Cardiac septum (tissue), 1 donor: ENCODE measurements around the gene CAPN12. TPM values are rescaled to one million over a fixed set of nuclear protein-coding genes. Genes with fewer than 3 reads are reported as not detected.
A peak's percentile ranks its signal among the peaks of the same experiment; 100 is the strongest.
"Not testable (repeated sequence)": the region's sequence is repeated elsewhere in the genome, so short reads cannot be mapped to it uniquely, and the experiment has no call there.

Source experiments
- DNase-seq: peaks from one replicate; pipeline ENCODE4 v3.0.0-alpha.2; 2020; ENCODE audit warnings: low spot score
- intact Hi-C: fragments of 100-400 bp; cut with DNase I; formaldehyde crosslinking; loops from one replicate; pipeline ENCODE4 v1.14.0; 2022
- total RNA-seq: library from RNA; stranded (reverse); fragmentation: NEBNext Ultra II Directional; extraction: Animal tissue kit (Norgen Biotek cat#: 25700); gene quantifications from one replicate; pipeline ENCODE4 v1.2.1, GENCODE V29; 2021
- donor health status: DM: no; HTN: no; CAD: no.

The CAPN12 gene
- total RNA-seq, 1 donor from 2014 or later = 1.7 TPM

DNA sequence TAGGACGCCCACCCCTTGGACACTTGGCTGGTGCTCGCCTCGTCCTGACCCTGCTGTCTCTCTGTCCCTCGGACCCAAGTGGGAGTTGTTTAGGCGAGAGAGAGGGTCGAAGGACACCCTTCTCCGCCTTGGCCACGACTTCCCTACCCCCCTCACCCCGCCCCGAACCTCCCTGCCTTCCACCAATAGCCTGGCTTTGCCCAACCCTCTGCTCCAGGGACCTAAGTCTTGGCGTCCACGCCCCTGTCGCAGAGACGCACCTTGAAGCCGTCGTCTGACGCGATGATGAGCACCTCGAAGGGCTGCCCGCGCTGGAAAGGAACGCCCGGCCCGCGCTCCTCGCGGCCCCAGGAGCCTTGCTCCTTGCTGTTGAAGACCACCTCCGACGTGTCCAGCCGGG, 27.3 kb upstream of the CAPN12 start:
- intact Hi-C loops = not testable (repeated sequence)

DNA sequence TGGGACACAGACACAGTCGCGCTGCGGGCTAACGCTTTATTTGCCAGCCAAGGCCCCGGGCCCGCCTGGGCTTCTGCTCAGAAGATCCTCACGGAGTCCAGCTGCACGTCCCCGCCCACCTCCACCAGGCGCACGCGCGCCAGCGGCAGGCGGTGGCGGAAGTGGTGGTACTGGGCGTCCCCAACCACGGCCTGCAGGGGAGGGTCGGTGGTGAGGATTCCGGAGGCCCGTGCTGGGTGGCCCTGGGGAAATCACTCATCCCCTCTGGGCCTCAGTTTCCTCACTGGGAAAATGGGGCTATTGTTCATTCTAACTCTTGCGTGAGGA, 26.6 kb upstream of the CAPN12 start:
- DNase-seq, intact Hi-C loops: not testable (repeated sequence)

More for the DNA sequence above, 27.3 kb upstream of the CAPN12 start:
- DNase-seq = not testable (repeated sequence)

DNA sequence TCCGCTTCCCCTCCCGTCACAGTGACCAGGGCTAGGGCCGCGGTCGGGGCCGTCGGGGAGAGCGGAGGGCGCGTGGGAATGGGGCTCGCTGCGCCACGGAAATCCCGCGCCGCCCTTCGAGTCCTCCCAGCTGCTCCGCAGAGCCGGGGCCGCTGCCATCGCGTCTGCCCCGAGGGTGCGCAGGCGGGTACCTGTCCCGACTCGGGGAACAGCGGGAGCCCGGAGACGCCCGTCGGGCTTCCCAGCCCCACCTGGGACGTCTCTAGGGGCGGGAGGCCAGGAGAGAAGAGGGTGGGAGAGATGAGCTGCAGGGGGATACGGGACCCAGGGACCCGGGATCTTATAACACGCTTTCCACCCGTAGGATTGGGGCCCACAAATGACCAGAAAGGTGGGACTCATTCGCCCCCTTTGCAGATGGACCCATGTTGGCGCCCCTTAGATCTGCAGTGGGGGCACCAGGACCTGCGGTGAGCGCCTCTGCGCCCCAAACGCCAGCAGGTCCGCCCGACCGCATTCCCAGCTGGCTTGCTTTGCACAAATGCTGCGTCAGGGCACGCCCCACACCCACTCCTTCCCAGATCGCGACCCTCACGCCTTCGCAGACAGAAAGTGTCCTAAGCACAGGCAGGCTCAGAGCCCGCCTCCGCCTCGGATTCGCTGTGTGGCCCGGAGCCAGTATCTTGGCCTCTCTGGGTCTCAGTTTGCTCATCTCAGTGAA, 26.1 kb upstream of the CAPN12 start:
- intact Hi-C loops, DNase-seq: not testable (repeated sequence)

- intact Hi-C loops = no loop called here
- DNase-seq = peak; percentile 95
Measured at GRCh38 chr19:38769635-38770211, 25.4 kb upstream of the CAPN12 start.

GRCh38 chr19:38766276-38767047, 22.2 kb upstream of the CAPN12 start:
- no peak for DNase-seq
- intact Hi-C loops = no loop called here

DNA sequence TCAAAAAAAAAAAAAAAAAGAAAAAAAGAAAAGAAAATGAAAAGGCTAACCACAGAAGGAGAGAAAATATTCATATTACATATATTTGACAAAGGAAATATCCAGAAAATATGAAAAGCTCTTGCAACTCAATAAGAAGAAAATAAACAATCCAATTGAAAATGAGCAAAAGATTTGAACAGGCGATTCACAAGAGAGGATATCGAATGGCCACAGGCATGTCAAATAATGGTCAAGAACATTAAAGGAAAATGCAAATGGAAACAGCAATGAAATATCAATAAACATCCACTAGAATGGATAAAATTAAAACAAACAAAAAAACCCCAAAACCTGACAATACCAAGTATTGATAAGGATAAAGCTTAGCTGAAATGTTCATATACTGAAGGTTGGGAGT, 20.9 kb upstream of the CAPN12 start:
- DNase-seq = no peak
- intact Hi-C loops = no loop called here

DNA sequence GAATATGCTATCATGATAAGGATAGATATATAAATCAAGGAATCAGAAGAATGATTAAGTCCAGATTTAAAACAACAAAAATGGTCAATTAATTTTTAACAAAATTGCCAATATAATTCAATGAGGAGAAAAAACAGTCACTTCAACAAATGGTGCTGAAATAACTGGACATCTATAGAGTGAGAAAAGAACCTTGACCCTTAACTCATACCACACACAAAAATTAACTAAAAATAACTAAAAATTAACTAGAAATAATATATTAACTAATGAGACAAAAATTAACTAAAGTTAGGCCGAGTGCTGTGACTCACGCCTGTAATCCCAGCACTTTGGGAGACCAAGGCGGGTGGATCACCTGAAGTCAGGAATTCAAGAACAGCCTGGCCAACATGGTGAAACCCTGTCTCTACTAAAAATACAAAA, 19.5 kb upstream of the CAPN12 start:
- no peak for DNase-seq
- intact Hi-C loops = no loop called here

- DNase-seq, intact Hi-C loops: not testable (repeated sequence)
Measured at GRCh38 chr19:38761884-38762389, 17.7 kb upstream of the CAPN12 start.

- intact Hi-C loops = not testable (repeated sequence)
Measured at GRCh38 chr19:38760805-38761517, 16.7 kb upstream of the CAPN12 start.

GRCh38 chr19:38759590-38760003, 15.3 kb upstream of the CAPN12 start:
- no peak for DNase-seq
- intact Hi-C loops = no loop called here

More at GRCh38 chr19:38760805-38761517, 16.7 kb upstream of the CAPN12 start:
- not testable (repeated sequence) for DNase-seq

- intact Hi-C loops, DNase-seq: not testable (repeated sequence)
Measured at GRCh38 chr19:38754196-38754595, 9.9 kb upstream of the CAPN12 start.

- DNase-seq, intact Hi-C loops: not testable (repeated sequence)
Measured at GRCh38 chr19:38753783-38754182, 9.5 kb upstream of the CAPN12 start.

GRCh38 chr19:38745316-38745715, 1.0 kb upstream of the CAPN12 start:
- peak; percentile 59 for DNase-seq
- intact Hi-C loops = no loop called here

- intact Hi-C loops = no loop called here
- DNase-seq = peak; percentile 19
Measured at GRCh38 chr19:38744874-38745273, 600 bp upstream of the CAPN12 start.

DNA sequence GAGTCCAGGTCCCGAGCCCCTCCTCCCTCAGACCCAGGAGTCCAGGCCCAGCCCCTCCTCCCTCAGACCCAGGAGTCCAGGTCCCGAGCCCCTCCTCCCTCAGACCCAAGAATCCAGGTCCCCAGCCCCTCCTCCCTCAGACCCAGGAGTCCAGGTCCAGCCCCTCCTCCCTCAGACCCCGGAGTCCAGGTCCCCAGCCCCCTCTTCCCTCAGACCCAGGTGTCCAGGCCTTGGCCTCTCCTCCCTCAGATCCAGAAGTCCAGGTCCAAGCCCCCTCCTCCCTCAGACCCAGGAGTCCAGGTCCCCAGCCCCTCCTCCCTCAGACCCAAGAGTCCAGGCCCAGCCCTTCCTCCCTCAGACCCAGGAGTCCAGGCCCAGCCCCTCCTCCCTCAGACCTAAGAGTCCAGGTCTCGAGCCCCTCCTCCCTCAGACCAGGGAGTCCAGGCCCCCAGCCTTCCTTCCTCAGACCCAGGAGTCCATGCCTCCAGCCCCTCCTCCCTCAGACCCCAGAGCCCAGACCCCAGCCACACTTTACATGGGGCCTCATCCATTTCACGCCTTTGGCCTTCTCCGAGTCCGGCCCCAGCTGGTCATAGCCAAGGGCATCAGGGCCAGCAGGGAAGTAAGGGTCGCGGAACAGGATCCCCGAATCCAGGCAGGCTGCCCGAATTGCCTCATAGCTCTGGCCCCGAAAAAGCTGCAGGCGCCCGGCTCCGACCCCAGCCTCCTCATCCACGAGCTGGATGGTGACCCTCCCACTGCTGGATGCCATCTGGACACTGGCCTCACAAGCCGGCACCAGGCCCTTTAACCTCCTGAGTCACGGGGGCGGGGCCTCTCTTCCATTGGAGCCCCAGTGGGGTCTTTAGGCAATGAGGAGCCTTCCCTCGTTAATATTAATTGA, 628 bp downstream of the CAPN12 start:
- intact Hi-C loops = no loop called here
- no peak for DNase-seq

- intact Hi-C loops = no loop called here
Measured at GRCh38 chr19:38742906-38743305, 1.4 kb downstream of the CAPN12 start.

GRCh38 chr19:38742296-38742695, 2.0 kb downstream of the CAPN12 start:
- intact Hi-C loops = no loop called here
- DNase-seq = peak; percentile 64

More at GRCh38 chr19:38742906-38743305, 1.4 kb downstream of the CAPN12 start:
- DNase-seq = no peak

DNA sequence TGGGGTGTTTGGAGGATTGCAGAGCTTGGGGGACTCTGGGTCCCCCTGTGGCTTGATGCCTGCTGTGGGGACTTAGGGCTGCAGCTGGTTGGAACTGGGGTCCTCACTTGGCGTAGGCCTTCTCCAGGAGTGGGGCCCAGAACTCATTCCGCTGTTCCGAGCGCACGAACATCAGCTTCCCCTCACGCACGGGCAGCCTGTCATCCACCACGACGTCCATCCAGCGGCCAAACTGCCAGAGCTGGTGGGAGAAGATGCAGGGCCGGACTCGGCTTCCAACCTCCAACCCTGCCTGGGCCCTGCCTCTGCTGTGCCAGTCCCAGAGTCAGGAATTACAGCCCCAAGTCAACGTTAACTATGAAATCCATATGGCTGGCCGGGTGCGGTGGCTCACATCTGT, 2.6 kb downstream of the CAPN12 start:
- DNase-seq = no peak
- intact Hi-C loops = no loop called here

DNA sequence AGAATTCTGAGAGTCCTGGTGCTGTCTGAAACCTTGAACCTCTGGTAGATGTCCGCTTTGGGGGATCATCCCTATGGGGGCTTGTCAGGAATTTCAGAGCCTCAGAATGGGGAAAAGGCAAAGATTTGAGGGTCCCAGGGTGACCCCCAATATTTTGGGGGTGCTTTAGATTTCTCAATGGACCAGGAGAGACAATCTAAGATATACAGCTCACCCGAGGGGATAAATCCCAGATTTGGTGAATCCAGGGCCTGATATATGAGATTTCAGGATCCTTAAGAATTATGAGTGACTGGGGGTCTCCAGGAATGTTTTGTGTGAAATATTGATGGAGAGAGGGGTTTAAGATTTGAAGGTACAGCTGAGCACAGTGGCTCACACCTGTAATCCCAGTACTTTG, 3.3 kb downstream of the CAPN12 start:
- DNase-seq = no peak
- intact Hi-C loops = no loop called here
